GM18505 (cell line): ENCODE results near the gene RASSF7.
"Not testable (repeated sequence)": the region's sequence is repeated elsewhere in the genome, so short reads cannot be mapped to it uniquely, and the experiment has no call there.

ENCODE experiments used
- ATAC-seq: cut with Tn5 transposase; IDR thresholded peaks from one replicate; pipeline ENCODE4 v1.9.1; 2021; ENCODE audit not compliant: unreplicated experiment
- POLR2A ChIP-seq: IDR thresholded peaks from 4 replicates; pipeline ENCODE4 v1.6.1; 2011; ENCODE audit warnings: borderline replicate concordance; ENCODE audit not compliant: insufficient read depth, insufficient read length; ENCODE audit errors: extremely low read depth

Gene RASSF7

DNA sequence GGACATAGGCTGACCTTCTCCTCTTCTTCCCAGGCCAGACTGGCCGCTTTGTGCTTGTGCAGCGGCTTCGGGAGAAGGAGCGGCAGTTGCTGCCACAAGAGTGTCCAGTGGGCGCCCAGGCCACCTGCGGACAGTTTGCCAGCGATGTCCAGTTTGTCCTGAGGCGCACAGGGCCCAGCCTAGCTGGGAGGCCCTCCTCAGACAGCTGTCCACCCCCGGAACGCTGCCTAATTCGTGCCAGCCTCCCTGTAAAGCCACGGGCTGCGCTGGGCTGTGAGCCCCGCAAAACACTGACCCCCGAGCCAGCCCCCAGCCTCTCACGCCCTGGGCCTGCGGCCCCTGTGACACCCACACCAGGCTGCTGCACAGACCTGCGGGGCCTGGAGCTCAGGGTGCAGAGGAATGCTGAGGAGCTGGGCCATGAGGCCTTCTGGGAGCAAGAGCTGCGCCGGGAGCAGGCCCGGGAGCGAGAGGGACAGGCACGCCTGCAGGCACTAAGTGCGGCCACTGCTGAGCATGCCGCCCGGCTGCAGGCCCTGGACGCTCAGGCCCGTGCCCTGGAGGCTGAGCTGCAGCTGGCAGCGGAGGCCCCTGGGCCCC is 1.4 kb downstream of the RASSF7 start:
- TF ChIP-seq POLR2A = no peak
- no peak for ATAC-seq

DNA sequence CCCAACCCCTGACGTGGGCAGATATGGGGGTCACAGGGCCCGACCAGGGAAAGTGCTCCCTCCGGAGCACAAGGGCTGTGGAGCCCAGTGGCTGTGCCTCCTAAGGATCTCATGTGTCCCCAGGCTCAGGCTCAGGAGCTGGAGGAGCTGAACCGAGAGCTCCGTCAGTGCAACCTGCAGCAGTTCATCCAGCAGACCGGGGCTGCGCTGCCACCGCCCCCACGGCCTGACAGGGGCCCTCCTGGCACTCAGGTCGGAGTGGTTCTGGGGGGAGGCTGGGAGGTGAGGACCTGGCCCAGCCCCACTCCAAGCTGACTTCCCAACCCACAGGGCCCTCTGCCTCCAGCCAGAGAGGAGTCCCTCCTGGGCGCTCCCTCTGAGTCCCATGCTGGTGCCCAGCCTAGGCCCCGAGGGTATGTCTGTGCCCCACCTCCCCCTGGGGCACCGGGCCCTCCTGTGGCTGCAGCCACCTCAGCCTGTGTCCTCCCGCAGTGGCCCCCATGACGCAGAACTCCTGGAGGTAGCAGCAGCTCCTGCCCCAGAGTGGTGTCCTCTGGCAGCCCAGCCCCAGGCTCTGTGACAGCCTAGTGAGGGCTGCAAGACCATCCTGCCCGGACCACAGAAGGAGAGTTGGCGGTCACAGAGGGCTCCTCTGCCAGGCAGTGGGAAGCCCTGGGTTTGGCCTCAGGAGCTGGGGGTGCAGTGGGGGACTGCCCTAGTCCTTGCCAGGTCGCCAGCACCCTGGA is 2.5 kb downstream of the RASSF7 start:
- no peak for TF ChIP-seq POLR2A
- ATAC-seq = no peak

DNA sequence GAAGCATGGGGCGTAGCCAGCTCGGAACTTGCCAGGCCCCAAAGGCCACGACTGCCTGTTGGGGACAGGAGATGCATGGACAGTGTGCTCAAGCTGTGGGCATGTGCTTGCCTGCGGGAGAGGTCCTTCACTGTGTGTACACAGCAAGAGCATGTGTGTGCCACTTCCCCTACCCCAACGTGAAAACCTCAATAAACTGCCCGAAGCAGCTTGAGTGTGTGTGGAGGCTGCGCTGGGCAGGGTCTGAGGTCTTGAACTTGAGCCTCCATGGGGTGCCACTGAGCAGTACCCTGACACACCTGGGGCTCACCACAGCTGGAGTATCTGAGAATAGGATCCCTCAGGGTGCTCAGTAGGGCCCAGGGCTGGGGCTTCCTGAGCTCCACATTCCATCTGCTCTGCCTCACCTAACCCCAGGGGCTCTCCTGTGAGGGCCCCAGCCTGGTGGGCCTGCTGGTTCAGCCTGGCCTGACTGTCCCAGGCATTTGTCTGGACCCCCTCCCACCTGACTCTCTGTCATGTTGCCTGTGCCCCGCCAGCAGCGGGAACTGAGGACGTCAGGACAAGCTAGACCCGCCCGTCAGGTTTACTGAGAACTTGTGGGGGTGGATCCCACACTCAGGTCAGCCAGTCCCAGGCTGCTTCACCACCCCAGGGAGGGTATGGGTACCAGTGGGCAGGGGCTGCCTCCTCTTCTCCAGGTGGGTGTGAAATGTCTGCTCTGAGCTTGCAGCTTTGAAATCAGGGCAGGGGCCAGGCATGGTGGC is 3.2 kb downstream of the RASSF7 start:
- ATAC-seq = no peak
- TF ChIP-seq POLR2A = no peak

DNA sequence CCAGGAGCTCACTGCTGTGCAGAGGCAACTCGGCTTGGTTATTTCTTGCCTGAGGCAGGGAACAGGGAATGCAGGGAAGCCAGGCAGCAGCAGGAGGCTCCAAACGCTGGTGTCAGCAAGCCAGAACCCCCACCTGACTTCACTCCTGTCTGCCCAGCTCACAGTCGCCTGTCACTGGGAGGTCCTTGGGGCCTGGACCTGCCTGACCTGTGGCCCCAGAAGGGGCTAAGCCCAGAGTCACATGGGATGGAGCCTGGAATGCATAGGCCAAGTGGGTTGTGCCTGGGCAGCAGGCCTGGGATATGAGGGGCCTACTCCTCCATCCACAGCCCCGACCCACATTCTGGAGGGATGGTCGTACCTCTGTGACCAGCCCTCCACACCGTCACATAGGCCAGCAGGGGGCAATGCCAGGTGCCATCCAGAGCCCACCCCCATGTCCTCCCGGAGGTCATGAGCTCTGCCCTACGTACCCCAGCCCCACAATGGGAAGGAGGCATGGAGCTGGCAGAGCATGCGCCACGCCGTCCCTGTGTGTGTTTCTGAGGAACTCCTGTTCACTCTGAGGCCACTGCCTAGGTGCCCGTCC is 5.2 kb downstream of the RASSF7 start:
- no peak for TF ChIP-seq POLR2A
- no peak for ATAC-seq

DNA sequence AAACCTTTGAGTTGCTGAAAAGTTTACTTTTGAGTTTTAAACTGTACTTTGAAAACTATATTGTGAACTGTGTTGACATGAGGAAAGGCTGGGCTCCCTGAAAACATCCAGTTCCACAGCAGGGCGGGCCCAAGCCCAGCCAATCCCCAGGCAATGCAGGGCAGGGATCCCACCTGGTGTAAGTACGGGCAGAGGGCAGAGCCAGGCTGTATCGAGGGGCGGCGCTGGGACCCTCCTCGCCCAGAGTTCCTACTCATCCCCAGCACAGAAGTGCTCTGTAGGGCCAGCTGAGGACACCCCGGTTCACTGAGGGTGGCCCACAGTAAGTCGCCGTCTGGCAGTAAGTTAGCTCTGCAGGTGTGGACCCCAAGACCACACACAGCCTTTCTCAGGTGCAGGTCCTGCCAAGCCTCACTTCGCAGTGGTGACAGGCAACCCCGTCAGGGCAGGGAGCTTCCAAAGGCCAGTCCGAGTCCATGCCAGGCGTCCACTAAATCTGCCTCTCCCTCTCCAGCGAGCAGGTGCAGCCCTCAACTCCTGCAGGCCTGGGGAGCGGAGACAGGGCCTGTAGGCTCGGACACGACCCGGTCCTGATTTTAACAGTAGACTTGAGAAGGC is 6.3 kb downstream of the RASSF7 start:
- ATAC-seq = no peak
- TF ChIP-seq POLR2A = no peak

DNA sequence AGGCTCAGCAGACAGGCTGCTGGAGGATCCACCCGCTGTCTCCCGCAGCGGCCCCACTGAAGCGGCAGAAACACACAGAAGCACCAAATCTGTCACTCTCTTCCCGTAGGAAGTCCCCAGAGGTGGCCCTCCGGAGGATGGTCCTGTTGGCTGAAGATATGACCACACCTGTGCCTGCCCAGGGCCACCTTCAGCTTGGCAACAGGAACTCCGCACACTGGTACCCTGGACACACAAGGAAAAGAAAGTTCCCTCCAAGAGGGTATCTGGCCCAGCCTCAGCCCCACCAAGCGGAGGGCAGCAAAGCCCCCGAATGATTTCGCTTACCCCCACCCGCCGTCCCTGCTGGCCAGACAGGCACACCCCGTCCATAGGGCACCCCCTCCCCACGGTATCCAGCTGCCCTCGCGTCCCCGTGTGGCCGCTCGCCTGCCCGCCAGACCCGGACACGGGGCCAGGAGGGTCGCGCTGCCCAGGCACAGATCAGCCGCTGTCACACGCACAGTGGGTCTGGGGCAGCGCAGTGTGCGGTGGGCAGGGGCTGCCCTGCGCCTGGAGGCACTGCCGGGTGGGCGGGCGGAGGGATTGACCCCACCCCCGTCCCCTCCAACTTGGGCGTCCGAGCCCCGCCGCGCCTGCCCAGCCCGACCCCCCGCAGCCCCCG is 7.0 kb downstream of the RASSF7 start:
- no peak for TF ChIP-seq POLR2A
- peak; percentile 8 for ATAC-seq

DNA sequence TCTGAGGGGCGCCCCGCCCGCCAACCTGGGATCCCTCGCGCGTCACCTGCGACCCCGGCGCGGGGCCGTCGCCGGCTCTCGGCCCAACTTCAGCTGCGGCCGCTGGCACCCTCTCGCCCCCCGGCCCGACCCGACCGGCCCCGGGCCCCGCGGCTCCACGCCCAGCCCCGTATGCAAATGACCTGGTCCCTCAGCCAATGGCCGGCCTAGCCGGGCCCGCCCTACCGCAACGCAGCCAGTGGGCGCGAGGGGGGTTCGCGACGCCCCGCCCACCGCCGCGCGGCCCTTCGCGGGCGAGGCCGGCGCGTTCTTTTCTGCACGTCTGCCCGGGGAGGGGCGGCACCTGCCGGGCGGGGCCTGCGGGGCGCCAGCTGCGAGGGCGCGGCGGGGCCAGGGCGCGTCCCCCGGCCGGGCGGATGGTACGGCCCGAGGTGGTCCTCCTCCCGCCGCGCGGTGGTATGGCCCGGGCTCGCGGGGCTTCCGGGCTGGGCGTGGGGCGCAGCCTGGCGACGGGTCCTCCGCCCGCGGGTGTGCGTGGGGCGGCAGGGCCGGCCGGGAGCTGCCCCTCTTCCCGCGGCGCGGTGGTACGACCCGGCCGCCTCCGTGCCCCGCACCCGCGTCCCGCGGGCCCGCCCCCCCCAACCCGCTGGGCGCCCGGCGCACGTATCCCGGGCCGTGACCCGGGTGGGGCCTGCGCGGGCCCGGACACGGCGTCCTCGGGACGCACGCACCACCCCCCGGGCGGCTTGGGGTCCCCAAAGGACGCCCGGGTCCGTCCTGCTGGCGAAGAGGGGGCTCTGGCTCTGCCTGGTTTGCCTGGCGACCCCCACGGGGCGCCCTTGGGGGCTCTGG is 7.8 kb downstream of the RASSF7 start:
- peak; percentile 67 for TF ChIP-seq POLR2A
- peak; percentile 77 for ATAC-seq

DNA sequence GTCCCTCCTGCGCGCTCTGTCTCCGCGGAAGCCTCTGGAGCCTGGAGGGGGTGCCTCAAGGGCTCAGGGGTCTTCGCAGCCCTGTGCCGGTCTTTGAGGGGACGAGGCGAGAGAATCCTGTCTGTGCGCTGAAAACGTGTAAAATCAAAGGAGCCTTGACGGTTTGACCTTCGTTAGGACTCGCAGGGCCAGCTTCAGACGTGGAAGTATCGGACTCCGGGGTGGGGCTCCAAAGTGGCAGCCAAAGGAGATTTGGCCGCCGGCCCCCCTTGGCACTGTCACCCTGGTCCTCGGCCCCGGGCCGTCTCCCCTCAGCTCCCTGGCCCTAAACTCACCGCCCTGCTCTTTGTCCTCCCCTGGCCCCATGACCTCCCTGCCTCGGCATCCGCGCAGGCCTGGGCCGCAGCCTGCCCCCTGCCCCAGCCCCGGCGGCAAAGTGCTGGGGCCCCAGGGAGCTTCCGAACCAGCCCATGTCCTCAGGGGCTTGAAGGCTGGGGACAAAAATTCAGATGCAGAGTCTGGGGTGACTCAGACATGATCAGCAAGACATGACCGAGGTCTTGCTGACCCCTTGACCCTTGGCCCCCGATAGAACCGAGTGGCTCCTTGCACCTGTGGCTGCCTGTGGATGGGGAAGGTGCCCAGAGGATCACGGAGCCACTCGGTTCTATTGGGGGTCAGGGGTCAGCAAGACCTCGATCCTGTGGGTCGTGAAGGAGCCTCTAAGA is 8.6 kb downstream of the RASSF7 start:
- TF ChIP-seq POLR2A = no peak
- ATAC-seq = no peak

DNA sequence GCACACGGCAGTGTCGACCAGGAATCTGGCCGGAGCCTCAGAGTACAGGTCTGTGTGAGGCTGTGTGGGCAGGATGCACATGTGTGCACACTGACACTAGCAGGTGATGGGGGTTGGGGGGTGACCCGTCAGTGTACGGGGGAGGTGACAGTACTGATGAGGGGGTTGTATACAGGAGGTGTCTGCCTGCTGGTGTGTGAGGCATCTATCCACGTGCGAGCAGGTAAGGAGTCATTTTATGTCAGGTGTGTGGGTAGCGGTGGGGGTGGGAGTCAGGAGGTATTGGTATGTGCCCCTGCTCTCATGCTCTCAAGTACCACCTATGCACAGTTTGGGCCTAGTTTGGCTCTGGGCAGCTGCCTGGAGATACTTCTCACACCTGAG is 11.0 kb downstream of the RASSF7 start:
- TF ChIP-seq POLR2A = no peak
- ATAC-seq = no peak

DNA sequence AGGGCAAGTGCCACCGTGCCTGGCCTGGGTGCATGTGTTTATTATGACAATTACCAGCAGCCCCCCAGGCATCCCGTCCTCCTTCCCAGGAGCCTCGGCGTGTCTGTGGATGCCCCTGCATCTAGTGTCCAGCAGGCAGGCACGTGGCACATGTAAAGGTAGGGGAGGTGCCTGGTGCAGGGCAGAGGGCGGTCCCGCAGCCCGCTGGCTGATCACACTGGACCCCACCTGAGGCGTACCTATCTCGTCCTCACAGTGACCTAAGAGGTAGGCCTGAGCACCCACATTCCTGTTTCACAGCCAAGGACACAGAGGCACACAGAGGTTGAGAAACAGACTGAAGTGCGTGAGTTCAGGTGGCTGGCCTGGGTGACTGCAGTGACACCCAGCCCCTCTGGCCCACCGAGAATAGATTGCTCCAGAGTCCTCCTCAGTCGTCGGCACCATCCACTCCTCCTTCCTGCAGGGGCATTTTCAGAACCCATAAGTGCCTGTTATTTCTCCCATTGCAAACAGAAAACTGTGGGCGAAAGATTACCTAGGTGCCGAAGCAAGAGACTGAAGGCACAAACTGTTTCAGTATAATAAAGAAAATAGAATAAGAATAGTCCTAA is 12.5 kb downstream of the RASSF7 start:
- no peak for ATAC-seq
- TF ChIP-seq POLR2A = no peak

DNA sequence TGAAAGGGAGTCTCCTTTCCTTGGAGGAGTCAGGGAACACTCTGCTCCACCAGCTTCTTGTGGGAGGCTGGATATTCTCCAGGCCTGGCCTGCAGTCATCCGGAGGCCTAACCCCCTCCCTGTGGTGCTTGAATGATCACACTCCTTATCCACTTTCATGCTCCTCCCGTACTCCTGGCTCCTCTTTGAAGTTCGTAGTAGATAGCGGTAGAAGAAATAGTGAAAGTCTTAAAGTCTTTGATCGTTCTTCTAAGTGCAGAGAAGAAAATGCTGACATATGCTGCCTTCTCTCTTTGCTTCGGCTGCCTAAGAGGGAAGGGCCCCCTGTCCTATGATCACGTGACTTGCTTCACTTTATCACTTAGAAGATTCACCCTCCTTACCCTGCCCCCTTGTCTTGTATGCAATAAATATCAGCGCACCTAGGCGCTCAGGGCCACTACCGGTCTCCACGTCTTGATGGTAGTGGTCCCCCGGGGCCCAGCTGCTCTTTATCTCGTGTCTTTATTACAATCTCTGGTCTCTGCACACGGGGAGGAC is 13.3 kb downstream of the RASSF7 start:
- not testable (repeated sequence) for ATAC-seq
